ENCODE measurements around the gene CD5L. TPM values are rescaled to one million over a fixed set of nuclear protein-coding genes. Genes with fewer than 3 reads are reported as not detected.

Gene CD5L
- total RNA-seq (2022; extraction: Qiagen RNA extraction; ENCODE audit: low read depth): not detected in 5 replicates

GRCh38 chr1:157841708-157842107, at the start of gene CD5L:
Gene CD5L, minus strand, starts transcription at chr1:157841808. Its CDS starts 107 bp downstream, at chr1:157841701.

GRCh38 chr1:157819896-157820295, 21.7 kb downstream of the CD5L start, which contains the start of gene FCRL1:
Gene FCRL1, minus strand, starts transcription at chr1:157820120. Its CDS starts 83 bp downstream, at chr1:157820037.

Other genes starting within 250 kb of the CD5L start
- not detected in 5 replicates for gene FCRL4, start 243.7 kb downstream of the CD5L start, total RNA-seq (2022; extraction: Qiagen RNA extraction; ENCODE audit: low read depth)
- gene FCRL3, start 141.0 kb downstream of the CD5L start, total RNA-seq (2022; extraction: Qiagen RNA extraction; ENCODE audit: low read depth): not detected in 5 replicates
- gene FCRL2, start 64.7 kb downstream of the CD5L start, total RNA-seq (2022; extraction: Qiagen RNA extraction; ENCODE audit: low read depth): not detected in 5 replicates
- not detected in 5 replicates for gene FCRL1, start 21.7 kb downstream of the CD5L start, total RNA-seq (2022; extraction: Qiagen RNA extraction; ENCODE audit: low read depth)
- 21.6 to 32.5 TPM (median 29.7 TPM) in 5 replicates for gene KIRREL1, start 151.8 kb upstream of the CD5L start, total RNA-seq (2022; extraction: Qiagen RNA extraction; ENCODE audit: low read depth)

Measured in A549 treated with ZK216348 at 1 μM for 4 hours (cell line).